Trophoblast cell (in vitro differentiated cells and primary cell): ENCODE measurements around the gene IFT27.

Experiments used
- DNase-seq, 2 donors: peaks; one replicate each; pipeline ENCODE4 v3.0.0-alpha.2; 2016
- H2AFZ ChIP-seq: 2 replicates; pipeline ENCODE4 v1.6.1; 2013; ENCODE audit warnings: low read length, moderate library complexity, mild to moderate bottlenecking; ENCODE audit not compliant: insufficient read depth, poor library complexity
- H2AK5ac ChIP-seq: 2 replicates; pipeline ENCODE4 v1.6.1; 2013; ENCODE audit warnings: mild to moderate bottlenecking, low read length
- H2BK120ac ChIP-seq: 2 replicates; pipeline ENCODE4 v1.6.1; 2013; ENCODE audit warnings: low read length, mild to moderate bottlenecking, moderate library complexity; ENCODE audit not compliant: insufficient read depth, poor library complexity
- H2BK12ac ChIP-seq: 2 replicates; pipeline ENCODE4 v1.6.1; 2013; ENCODE audit warnings: mild to moderate bottlenecking, low read length, moderate library complexity
- H2BK5ac ChIP-seq: 2 replicates; pipeline ENCODE4 v1.6.1; 2013; ENCODE audit warnings: low read length, low read depth, moderate library complexity, mild to moderate bottlenecking; ENCODE audit not compliant: poor library complexity
- H3K14ac ChIP-seq: 2 replicates; pipeline ENCODE4 v1.6.1; 2013; ENCODE audit warnings: mild to moderate bottlenecking, low read length
- H3K18ac ChIP-seq: 2 replicates; pipeline ENCODE4 v1.6.1; 2013; ENCODE audit warnings: mild to moderate bottlenecking, low read length
- H3K23ac ChIP-seq: 2 replicates; pipeline ENCODE4 v1.6.1; 2013; ENCODE audit warnings: low read length
- H3K27ac ChIP-seq: 2 replicates; pipeline ENCODE4 v1.5.1; 2013; ENCODE audit warnings: low read depth, mild to moderate bottlenecking, inconsistent platforms, low read length, moderate library complexity
- H3K27me3 ChIP-seq: 2 replicates; pipeline ENCODE4 v1.6.1; 2013; ENCODE audit warnings: inconsistent platforms, mild to moderate bottlenecking, low read length, moderate library complexity; ENCODE audit not compliant: insufficient read depth
- H3K36me3 ChIP-seq, 2 experiments: 1 replicate in 1 of 2; 2 replicates in 1 of 2; pipeline ENCODE4 v1.6.1; 2013; ENCODE audit warnings: low read length in 2 of 2, mild to moderate bottlenecking in 2 of 2, moderate library complexity in 1 of 2; ENCODE audit not compliant: insufficient read depth in 2 of 2, control insufficient read depth in 1 of 2
- H3K4ac ChIP-seq: 2 replicates; pipeline ENCODE4 v1.6.1; 2013; ENCODE audit warnings: low read depth, mild to moderate bottlenecking, low read length, moderate library complexity
- H3K4me1 ChIP-seq, 2 experiments: 1 replicate in 1 of 2; 2 replicates in 1 of 2; pipeline ENCODE4 v1.6.1; 2013; ENCODE audit warnings: low read length in 2 of 2, mild to moderate bottlenecking in 2 of 2, moderate library complexity in 1 of 2; ENCODE audit not compliant: insufficient read depth in 2 of 2, control insufficient read depth in 1 of 2
- H3K4me2 ChIP-seq: 2 replicates; pipeline ENCODE4 v1.6.1; 2013; ENCODE audit warnings: inconsistent platforms, mild to moderate bottlenecking, low read length, moderate library complexity
- H3K4me3 ChIP-seq: 2 replicates; pipeline ENCODE4 v1.5.1; 2013; ENCODE audit warnings: mild to moderate bottlenecking, low read depth, low read length, inconsistent platforms
- H3K79me1 ChIP-seq: one replicate; pipeline ENCODE4 v1.6.1; 2013; ENCODE audit warnings: low read length
- H3K79me2 ChIP-seq: 2 replicates; pipeline ENCODE4 v1.6.1; 2013; ENCODE audit warnings: low read length, mild to moderate bottlenecking; ENCODE audit not compliant: control insufficient read depth, insufficient read depth, poor library complexity
- H3K9ac ChIP-seq: 2 replicates; pipeline ENCODE4 v1.6.1; 2013; ENCODE audit warnings: mild to moderate bottlenecking, low read length
- H3K9me3 ChIP-seq: 2 replicates; pipeline ENCODE4 v1.6.1; 2013; ENCODE audit warnings: low read depth, mild to moderate bottlenecking, control low read depth, inconsistent platforms, low read length; ENCODE audit not compliant: insufficient read depth
- H4K12ac ChIP-seq: 2 replicates; pipeline ENCODE4 v1.6.1; 2013; ENCODE audit warnings: low read depth, mild to moderate bottlenecking, low read length, moderate library complexity
- H4K8ac ChIP-seq: 2 replicates; pipeline ENCODE4 v1.6.1; 2013; ENCODE audit warnings: low read depth, mild to moderate bottlenecking, low read length, moderate library complexity
- H4K91ac ChIP-seq: one replicate; pipeline ENCODE4 v1.6.1; 2013; ENCODE audit warnings: low read depth, mild to moderate bottlenecking, low read length, moderate library complexity
- WGBS: extraction: QIAGEN DNeasy Blood & Tissue Kit; methylation state at CpG from one replicate; pipeline ENCODE4 v1.1.7; 2013; ENCODE audit warnings: missing lambda C conversion rate; ENCODE audit not compliant: insufficient read length, insufficient coverage; ENCODE audit errors: extremely low coverage; 5-methylcytosine and 5-hydroxymethylcytosine counted together

The IFT27 gene

DNA sequence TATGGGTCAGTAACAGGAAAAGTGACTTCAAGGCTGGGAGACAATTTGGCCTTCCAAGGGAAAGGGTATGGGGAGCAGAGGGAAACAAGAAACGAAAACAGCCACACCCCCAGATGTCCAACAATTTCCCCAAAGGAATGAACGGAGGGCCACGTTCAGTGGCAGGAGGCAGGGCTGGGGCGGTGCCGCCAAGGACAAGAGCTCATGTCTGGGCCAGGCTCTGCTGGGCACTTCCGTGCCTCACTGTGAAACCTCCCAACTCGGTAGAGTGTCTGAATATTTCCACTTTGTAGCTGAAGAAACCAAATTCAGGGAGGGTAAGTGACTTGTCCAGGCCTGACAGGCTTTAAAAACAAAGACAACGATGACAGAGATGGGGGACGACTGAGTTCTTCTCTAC is 11.9 kb downstream of the IFT27 start:
- no peak overlapping the region for H3K4ac ChIP-seq
- WGBS = no CpG with 5 or more reads among the region's 9 CpGs
- H3K14ac ChIP-seq = no peak overlapping the region
- no peaks in the 10 kb centered on the region for H3K79me2 ChIP-seq
- H2AFZ ChIP-seq = no peak overlapping the region
- no peak overlapping the region for H2BK5ac ChIP-seq
- H3K36me3 ChIP-seq = peaks cover 18 to 32% of the 10 kb centered on the region in 2 experiments
- H2BK12ac ChIP-seq = no peak overlapping the region
- no peak overlapping the region for H3K9ac ChIP-seq
- no peak overlapping the region for H3K18ac ChIP-seq
- H2BK120ac ChIP-seq = no peak overlapping the region
- no peak overlapping the region for H3K23ac ChIP-seq
- DNase-seq = no peak
- no peaks in the 10 kb centered on the region for H3K4me1 ChIP-seq
- no peak overlapping the region for H3K27ac ChIP-seq
- no peak overlapping the region for H3K4me3 ChIP-seq
- H3K9me3 ChIP-seq = peaks cover 2% of the 10 kb centered on the region
- H3K79me1 ChIP-seq = no peaks in the 10 kb centered on the region
- no peak overlapping the region for H4K12ac ChIP-seq
- H2AK5ac ChIP-seq = no peak overlapping the region
- H3K4me2 ChIP-seq = no peak overlapping the region
- no peaks in the 10 kb centered on the region for H3K27me3 ChIP-seq
- H4K91ac ChIP-seq = no peak overlapping the region
- H4K8ac ChIP-seq = no peak overlapping the region

DNA sequence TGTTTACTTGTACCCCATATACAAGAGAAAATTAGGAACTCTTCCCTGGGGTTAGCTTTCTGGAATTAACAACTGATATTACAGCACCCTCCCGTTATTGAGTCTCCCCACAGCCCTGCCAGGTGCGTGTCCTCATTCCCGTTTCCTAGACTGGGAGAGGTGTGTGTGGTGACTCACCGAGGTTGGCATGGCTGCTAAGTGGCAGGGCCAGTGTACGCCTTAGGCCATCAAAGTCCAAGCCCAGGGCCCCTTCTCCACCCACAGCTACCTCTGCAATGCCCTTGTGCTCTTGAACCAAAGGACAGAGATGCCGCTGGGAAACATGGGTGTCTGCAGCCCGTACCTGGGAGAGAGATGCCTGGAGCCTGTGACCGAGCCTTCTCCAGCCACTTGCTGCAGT is 12.3 kb downstream of the IFT27 start:
- no peak overlapping the region for H2BK12ac ChIP-seq
- DNase-seq = no peak
- no peaks in the 10 kb centered on the region for H3K79me1 ChIP-seq
- no peak overlapping the region for H2BK5ac ChIP-seq
- H2AK5ac ChIP-seq = no peak overlapping the region
- H3K27ac ChIP-seq = no peak overlapping the region
- no peak overlapping the region for H2AFZ ChIP-seq
- H4K12ac ChIP-seq = no peak overlapping the region
- no peak overlapping the region for H3K23ac ChIP-seq
- H3K27me3 ChIP-seq = no peaks in the 10 kb centered on the region
- no CpG with 5 or more reads among the region's 8 CpGs for WGBS
- H4K91ac ChIP-seq = no peak overlapping the region
- peak overlapping the region; percentile 5 for H3K4me3 ChIP-seq
- no peak overlapping the region for H4K8ac ChIP-seq
- no peak overlapping the region for H3K14ac ChIP-seq
- no peak overlapping the region for H3K4ac ChIP-seq
- no peak overlapping the region for H3K18ac ChIP-seq
- H3K4me1 ChIP-seq = no peaks in the 10 kb centered on the region
- H3K79me2 ChIP-seq = no peaks in the 10 kb centered on the region
- no peak overlapping the region for H2BK120ac ChIP-seq
- H3K9ac ChIP-seq = no peak overlapping the region
- H3K36me3 ChIP-seq = peaks cover 18 to 32% of the 10 kb centered on the region in 2 experiments
- no peak overlapping the region for H3K4me2 ChIP-seq
- H3K9me3 ChIP-seq = peaks cover 2% of the 10 kb centered on the region

DNA sequence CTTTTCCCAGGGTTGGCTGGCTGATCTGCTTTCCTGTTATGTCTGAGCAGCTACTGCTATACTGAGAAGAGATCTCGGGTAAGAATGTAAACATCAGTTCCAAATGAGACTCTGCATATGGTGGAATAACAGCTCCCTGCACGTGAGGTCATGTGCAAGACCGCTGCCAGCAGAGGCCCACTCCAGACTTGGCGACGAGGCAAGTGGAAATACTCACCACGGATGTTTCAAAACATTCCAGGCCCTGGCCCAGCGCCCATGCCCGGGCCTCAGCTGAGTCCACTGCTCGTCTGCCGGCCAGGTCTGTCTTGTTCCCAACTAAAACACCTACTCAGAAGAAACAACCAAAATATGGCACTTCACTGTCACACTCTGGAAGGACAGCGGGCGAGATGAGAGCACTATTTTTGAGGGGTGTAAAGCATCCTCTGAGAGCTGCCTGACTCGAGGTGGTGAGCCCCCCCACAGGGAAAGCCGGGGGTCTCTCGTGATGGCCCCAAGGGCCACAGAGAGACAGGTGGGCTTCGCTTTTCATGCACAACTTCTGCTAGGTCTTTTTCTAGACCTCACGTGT is 13.1 kb downstream of the IFT27 start:
- no peak overlapping the region for H2AFZ ChIP-seq
- H2BK120ac ChIP-seq = no peak overlapping the region
- no peak overlapping the region for H4K8ac ChIP-seq
- H3K36me3 ChIP-seq = peaks cover 18 to 32% of the 10 kb centered on the region in 2 experiments
- peaks cover 2% of the 10 kb centered on the region for H3K9me3 ChIP-seq
- H3K4ac ChIP-seq = no peak overlapping the region
- H3K14ac ChIP-seq = no peak overlapping the region
- H3K23ac ChIP-seq = no peak overlapping the region
- no peak overlapping the region for H2AK5ac ChIP-seq
- no peak overlapping the region for H3K4me3 ChIP-seq
- no CpG with 5 or more reads among the region's 17 CpGs for WGBS
- H4K91ac ChIP-seq = no peak overlapping the region
- no peak overlapping the region for H3K27ac ChIP-seq
- no peak overlapping the region for H3K9ac ChIP-seq
- H3K27me3 ChIP-seq = no peaks in the 10 kb centered on the region
- H3K79me1 ChIP-seq = no peaks in the 10 kb centered on the region
- DNase-seq = no peak
- H4K12ac ChIP-seq = no peak overlapping the region
- H2BK5ac ChIP-seq = no peak overlapping the region
- H3K18ac ChIP-seq = no peak overlapping the region
- H3K79me2 ChIP-seq = no peaks in the 10 kb centered on the region
- H3K4me1 ChIP-seq = no peaks in the 10 kb centered on the region
- no peak overlapping the region for H3K4me2 ChIP-seq
- no peak overlapping the region for H2BK12ac ChIP-seq

DNA sequence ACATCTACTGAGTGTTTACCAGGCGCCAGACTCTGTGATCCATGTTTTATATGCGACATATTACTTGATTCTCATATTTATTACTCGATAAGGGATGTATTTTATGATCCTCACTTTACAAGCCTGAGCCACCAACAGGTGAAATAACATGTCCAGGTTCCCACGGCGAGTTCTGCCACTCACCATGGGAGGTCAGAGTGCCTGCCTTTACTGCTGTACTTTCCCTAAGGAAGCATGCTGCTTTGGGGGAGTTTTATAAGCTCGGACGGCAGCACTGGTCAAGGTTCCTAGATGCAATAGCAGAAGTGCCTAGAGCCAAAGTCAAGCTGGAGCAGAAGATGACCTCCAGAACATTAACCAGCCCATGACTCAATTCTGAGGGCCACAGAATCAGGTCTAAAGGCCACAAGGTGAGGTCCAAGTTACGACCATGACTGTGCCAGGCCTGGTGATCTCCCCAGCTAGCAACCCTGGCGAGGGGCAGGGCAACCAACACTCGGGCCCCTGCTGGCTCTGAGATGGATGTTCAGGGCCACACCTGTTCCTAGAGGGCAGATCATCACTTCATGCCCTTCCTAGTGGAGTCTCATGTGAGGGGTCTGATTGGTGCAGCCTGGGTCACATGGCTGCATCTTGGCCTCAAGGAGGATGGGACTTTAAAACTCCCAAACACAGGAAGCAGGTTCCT is 14.2 kb downstream of the IFT27 start:
- WGBS = no CpG with 5 or more reads among the region's 10 CpGs

More for the DNA sequence above, 14.2 kb downstream of the IFT27 start:
- Histone ChIP-seq H3K4me2 (no peak overlapping the region), H3K18ac (no peak overlapping the region), H3K79me2 (no peaks in the 10 kb centered on the region), H3K14ac (no peak overlapping the region), H3K9me3 (peaks cover 2% of the 10 kb centered on the region), H3K27me3 (no peaks in the 10 kb centered on the region), H4K12ac (no peak overlapping the region), H4K8ac (no peak overlapping the region), H3K79me1 (no peaks in the 10 kb centered on the region), H3K36me3 (peaks cover 11 to 25% of the 10 kb centered on the region in 2 experiments), H3K9ac (no peak overlapping the region), H3K27ac (no peak overlapping the region), H2BK12ac (no peak overlapping the region), H2AFZ (no peak overlapping the region), H2BK5ac (no peak overlapping the region), H3K4me3 (no peak overlapping the region), H3K4me1 (no peaks in the 10 kb centered on the region), H3K23ac (no peak overlapping the region), H4K91ac (no peak overlapping the region), H2BK120ac (no peak overlapping the region), H3K4ac (no peak overlapping the region), H2AK5ac (no peak overlapping the region)
- no peak for DNase-seq
